Left ventricle myocardium inferior (tissue), 1 donor: Measurements from ENCODE around the gene PALLD. TPM values are rescaled to one million over a fixed set of nuclear protein-coding genes. Genes with fewer than 3 reads are reported as not detected.
A peak's percentile ranks its signal among the peaks of the same experiment; 100 is the strongest.

ENCODE experiments used
- DNase-seq: peaks from one replicate; pipeline ENCODE4 v3.0.0-alpha.2; 2020
- H3K27ac ChIP-seq: fragments of 200-600 bp; replicated peaks from 2 replicates; pipeline ENCODE4 v1.8.0; 2021
- H3K27me3 ChIP-seq: fragments of 200-600 bp; 2 replicates; pipeline ENCODE4 v1.8.0; 2021; ENCODE audit warnings: low read depth
- H3K36me3 ChIP-seq: fragments of 200-600 bp; 2 replicates; pipeline ENCODE4 v1.8.0; 2021
- H3K4me1 ChIP-seq: fragments of 200-600 bp; 2 replicates; pipeline ENCODE4 v1.8.0; 2021
- H3K4me3 ChIP-seq: fragments of 200-600 bp; 2 replicates; pipeline ENCODE4 v1.8.0; 2021; ENCODE audit warnings: mild to moderate bottlenecking, moderate library complexity
- H3K9me3 ChIP-seq: fragments of 200-600 bp; replicated peaks from 2 replicates; pipeline ENCODE4 v1.8.0; 2021
- CTCF ChIP-seq: fragments of 200-600 bp; IDR thresholded peaks from 2 replicates; pipeline ENCODE4 v1.8.0; 2021; ENCODE audit warnings: antibody characterized with exemption, mild to moderate bottlenecking, borderline replicate concordance
- intact Hi-C: fragments of 100-400 bp; cut with micrococcal nuclease; formaldehyde crosslinking; loops from one replicate; pipeline ENCODE4 v1.11.0; 2022
- total RNA-seq: library from RNA; stranded (reverse); fragmentation: NEBNext Ultra II Directional; extraction: Animal tissue kit (Norgen Biotek cat#: 25700); gene quantifications from one replicate; pipeline ENCODE4 v1.2.1, GENCODE V29; 2021
- donor health status: DM: no; HTN: yes; CAD: no; lungs with severe emphysema.

The PALLD gene
- total RNA-seq, 1 donor from 2014 or later = 871 TPM

- TF ChIP-seq CTCF = no peak
- H3K4me3 ChIP-seq = no peak overlapping the region
- DNase-seq = no peak
- intact Hi-C loops = no loop called here
- peaks cover 99% of the 10 kb centered on the region for H3K4me1 ChIP-seq
- H3K36me3 ChIP-seq = peaks cover 4% of the 10 kb centered on the region
- H3K27me3 ChIP-seq = no peaks in the 10 kb centered on the region
- no peaks in the 10 kb centered on the region for H3K9me3 ChIP-seq
- H3K27ac ChIP-seq = peak overlapping the region; percentile 86
Measured at GRCh38 chr4:168856312-168856711, 359.5 kb downstream of the PALLD start.

DNA sequence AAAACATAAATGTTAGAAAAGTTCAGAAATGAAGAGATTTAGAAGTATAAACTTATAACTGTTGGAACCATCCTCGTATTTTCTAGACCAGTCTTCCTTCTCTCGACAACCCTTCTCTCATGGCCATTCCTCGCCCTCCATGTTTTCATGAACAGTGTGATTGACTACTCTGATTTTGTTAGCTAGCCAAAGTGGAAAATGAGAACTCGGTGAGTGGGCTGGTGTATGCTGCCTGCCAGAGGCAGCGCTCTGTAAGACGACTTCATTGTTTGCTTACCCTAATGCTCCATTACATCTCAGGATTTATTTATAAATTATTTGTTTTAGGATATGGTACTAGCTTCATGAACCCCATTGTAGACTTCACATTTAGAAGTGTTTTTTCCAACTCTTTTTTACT lies 360.2 kb downstream of the PALLD start:
- TF ChIP-seq CTCF = no peak
- Histone ChIP-seq H3K4me1 (peaks cover 96% of the 10 kb centered on the region), H3K27ac (peak overlapping the region; percentile 86), H3K36me3 (peaks cover 4% of the 10 kb centered on the region), H3K4me3 (no peak overlapping the region), H3K9me3 (no peaks in the 10 kb centered on the region), H3K27me3 (no peaks in the 10 kb centered on the region)
- intact Hi-C loops = no loop called here
- DNase-seq = no peak

GRCh38 chr4:168857546-168858314 lies 360.9 kb downstream of the PALLD start:
- no peak for DNase-seq
- H3K4me1 ChIP-seq = peaks cover 96% of the 10 kb centered on the region
- TF ChIP-seq CTCF = no peak
- intact Hi-C loops = no loop called here
- no peak overlapping the region for H3K4me3 ChIP-seq
- no peaks in the 10 kb centered on the region for H3K9me3 ChIP-seq
- peak overlapping the region; percentile 86 for H3K27ac ChIP-seq
- no peaks in the 10 kb centered on the region for H3K27me3 ChIP-seq
- H3K36me3 ChIP-seq = peaks cover 9% of the 10 kb centered on the region

GRCh38 chr4:168859100-168859499 lies 362.2 kb downstream of the PALLD start:
- H3K27ac ChIP-seq = peak overlapping the region; percentile 86
- no peak for DNase-seq
- H3K4me1 ChIP-seq = peaks cover 96% of the 10 kb centered on the region
- H3K27me3 ChIP-seq = no peaks in the 10 kb centered on the region
- TF ChIP-seq CTCF = no peak
- H3K4me3 ChIP-seq = no peak overlapping the region
- peaks cover 16% of the 10 kb centered on the region for H3K36me3 ChIP-seq
- intact Hi-C loops = no loop called here
- H3K9me3 ChIP-seq = no peaks in the 10 kb centered on the region

DNA sequence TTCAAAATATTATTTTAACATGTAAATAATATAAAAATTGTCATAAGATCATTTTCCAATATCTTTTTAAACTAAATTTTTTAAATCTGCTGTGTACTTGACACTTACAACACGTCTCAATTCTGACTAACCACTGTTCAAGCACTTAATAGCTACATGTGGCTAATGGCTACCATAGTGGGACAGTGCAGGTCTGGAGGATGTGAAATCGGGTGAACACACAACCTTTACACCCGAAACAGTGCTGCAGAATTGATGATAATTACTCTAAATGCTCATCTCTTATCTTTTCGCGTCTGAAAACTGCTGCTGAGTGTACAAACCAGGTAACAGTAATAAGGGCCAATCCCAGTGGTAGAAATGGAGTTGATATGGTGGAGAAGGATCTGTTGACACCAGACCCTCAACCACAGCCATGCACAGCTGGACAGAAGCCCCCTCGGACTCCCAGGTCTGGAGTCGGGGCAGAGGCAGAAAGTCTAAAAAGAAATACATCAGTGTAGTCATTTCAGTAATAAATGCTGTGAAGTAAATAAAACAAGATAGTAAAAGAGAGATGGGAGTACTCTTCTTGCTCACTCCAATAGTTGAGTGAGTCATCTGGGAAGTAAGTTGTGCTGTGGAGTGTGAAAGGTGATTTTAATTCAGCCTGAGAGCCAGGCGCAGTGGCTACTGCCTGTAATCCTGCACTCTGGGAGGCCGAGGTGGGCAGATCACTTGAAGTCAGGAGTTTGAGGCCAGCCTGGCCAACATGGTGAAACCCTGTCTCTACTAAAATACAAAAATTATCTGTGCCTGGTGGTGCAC lies 363.2 kb downstream of the PALLD start:
- H3K4me1 ChIP-seq = peaks cover 96% of the 10 kb centered on the region
- no peak for DNase-seq

More for the DNA sequence above, 363.2 kb downstream of the PALLD start:
- Histone ChIP-seq H3K4me3 (no peak overlapping the region), H3K27me3 (no peaks in the 10 kb centered on the region), H3K36me3 (peaks cover 16% of the 10 kb centered on the region), H3K27ac (peak overlapping the region; percentile 56), H3K9me3 (no peaks in the 10 kb centered on the region)
- intact Hi-C loops = no loop called here
- TF ChIP-seq CTCF = no peak
